Gastroesophageal sphincter (tissue), 4 donors: ENCODE data around the gene ZSCAN9. TPM values are rescaled to one million over a fixed set of nuclear protein-coding genes. Genes with fewer than 3 reads are reported as not detected.

ENCODE experiments used
- ATAC-seq: fragments of 150-250 bp; one replicate; pipeline ENCODE4 v1.9.1; 2016; ENCODE audit warnings: mild to moderate bottlenecking, moderate library complexity
- H3K27ac ChIP-seq, 4 donors: fragments of 200-600 bp; sonication (generic) in 3 of 4; 1 replicate in 3 of 4; 2 replicates in 1 of 4; pipeline ENCODE4 v1.5.1; 2016 to 2019
- H3K27me3 ChIP-seq: fragments of 200-600 bp; sonication (generic); one replicate; pipeline ENCODE4 v1.5.1; 2019
- H3K36me3 ChIP-seq, 2 donors: fragments of 200-600 bp; sonication (generic); one replicate each; pipeline ENCODE4 v1.5.1; 2019; ENCODE audit warnings: control low read depth in 1 of 2
- H3K4me1 ChIP-seq, 3 donors: fragments of 200-600 bp; sonication (generic); 1 replicate in 2 of 3; 2 replicates in 1 of 3; pipeline ENCODE4 v1.5.1; 2016 to 2019; ENCODE audit warnings: control low read depth in 2 of 3
- H3K4me3 ChIP-seq, 2 donors: fragments of 200-600 bp; sonication (generic); one replicate each; pipeline ENCODE4 v1.5.1; 2019; ENCODE audit warnings: mild to moderate bottlenecking in 1 of 2, moderate library complexity in 1 of 2
- H3K9me3 ChIP-seq, 3 donors: fragments of 200-600 bp; sonication (generic); one replicate each; pipeline ENCODE4 v1.5.1; 2017 to 2019; ENCODE audit warnings: control low read depth in 2 of 3
- EP300 ChIP-seq: sonication (generic); formaldehyde crosslinking; IDR thresholded peaks from one replicate; pipeline ENCODE4 v1.6.1; 2017; ENCODE audit warnings: antibody characterized with exemption, mild to moderate bottlenecking
- POLR2A ChIP-seq, 2 donors: fragments of 450-650 bp; IDR thresholded peaks; one replicate each; pipeline ENCODE4 v1.6.1; 2017; ENCODE audit warnings: antibody characterized with exemption in 2 of 2, mild to moderate bottlenecking in 2 of 2, moderate library complexity in 1 of 2
- POLR2AphosphoS5 ChIP-seq: sonication (generic); formaldehyde crosslinking; IDR thresholded peaks from one replicate; pipeline ENCODE4 v1.6.1; 2017; ENCODE audit warnings: antibody characterized with exemption
- WGBS, 2 donors: methylation state at CpG; one replicate each; pipeline ENCODE4 v1.1.5; 2018; ENCODE audit warnings: low coverage in 1 of 2; 5-methylcytosine and 5-hydroxymethylcytosine counted together
- total RNA-seq, 4 donors: library from RNA; depleted of rRNA; stranded (reverse); fragments of >200 nt; gene quantifications; one replicate each; pipeline ENCODE4 v1.1.0, GENCODE V29; 2016
- TF ChIP-seq, protein P1 (sequence below), 4 experiments: fragments of 200-600 bp in 2 of 4; fragments of 450-650 bp in 2 of 4; sonication (generic) in 1 of 4; IDR thresholded peaks; one replicate each; pipeline ENCODE4 v1.5.1; 2017 to 2019; ENCODE audit warnings: antibody characterized with exemption in 4 of 4, mild to moderate bottlenecking in 2 of 4, moderate library complexity in 2 of 4

The ZSCAN9 gene
- total RNA-seq, 4 donors from 2014 or later: 11.4 to 17.1 (median 12.9) TPM

GRCh38 chr6:28245206-28245941 is 20.3 kb downstream of the ZSCAN9 start:
- H3K4me1 ChIP-seq: peaks cover 0 to 4% (median 0%) of the 10 kb centered on the region in 3 donors
- no peak overlapping the region for H3K4me3 ChIP-seq
- ATAC-seq: no peak
- H3K27me3 ChIP-seq: no peaks in the 10 kb centered on the region
- WGBS, 2 donors: 85 to 87% methylated on average over 5 to 6 of the region's 6 CpGs
- TF ChIP-seq, protein P1, sequence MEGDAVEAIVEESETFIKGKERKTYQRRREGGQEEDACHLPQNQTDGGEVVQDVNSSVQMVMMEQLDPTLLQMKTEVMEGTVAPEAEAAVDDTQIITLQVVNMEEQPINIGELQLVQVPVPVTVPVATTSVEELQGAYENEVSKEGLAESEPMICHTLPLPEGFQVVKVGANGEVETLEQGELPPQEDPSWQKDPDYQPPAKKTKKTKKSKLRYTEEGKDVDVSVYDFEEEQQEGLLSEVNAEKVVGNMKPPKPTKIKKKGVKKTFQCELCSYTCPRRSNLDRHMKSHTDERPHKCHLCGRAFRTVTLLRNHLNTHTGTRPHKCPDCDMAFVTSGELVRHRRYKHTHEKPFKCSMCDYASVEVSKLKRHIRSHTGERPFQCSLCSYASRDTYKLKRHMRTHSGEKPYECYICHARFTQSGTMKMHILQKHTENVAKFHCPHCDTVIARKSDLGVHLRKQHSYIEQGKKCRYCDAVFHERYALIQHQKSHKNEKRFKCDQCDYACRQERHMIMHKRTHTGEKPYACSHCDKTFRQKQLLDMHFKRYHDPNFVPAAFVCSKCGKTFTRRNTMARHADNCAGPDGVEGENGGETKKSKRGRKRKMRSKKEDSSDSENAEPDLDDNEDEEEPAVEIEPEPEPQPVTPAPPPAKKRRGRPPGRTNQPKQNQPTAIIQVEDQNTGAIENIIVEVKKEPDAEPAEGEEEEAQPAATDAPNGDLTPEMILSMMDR (IDR thresholded peaks at IDR 0.05): no peak
- TF ChIP-seq EP300 (no peak), POLR2A (IDR thresholded peaks at IDR 0.05) (no peak), POLR2AphosphoS5 (no peak)
- H3K9me3 ChIP-seq: no peaks in the 10 kb centered on the region
- H3K36me3 ChIP-seq: peaks cover 0 to 57% of the 10 kb centered on the region in 2 donors
- H3K27ac ChIP-seq: no peak overlapping the region

GRCh38 chr6:28248916-28249315 is 23.8 kb downstream of the ZSCAN9 start:
- no peak overlapping the region for H3K4me3 ChIP-seq
- no peaks in the 10 kb centered on the region for H3K9me3 ChIP-seq
- H3K27ac ChIP-seq: no peak overlapping the region
- ATAC-seq: no peak
- WGBS, 2 donors: 46 to 64% methylated on average over 1 of the region's 1 CpG
- peaks cover 0 to 52% of the 10 kb centered on the region in 2 donors for H3K36me3 ChIP-seq
- H3K27me3 ChIP-seq: no peaks in the 10 kb centered on the region
- peaks cover 7 to 25% (median 13%) of the 10 kb centered on the region in 3 donors for H3K4me1 ChIP-seq
- TF ChIP-seq POLR2A (IDR thresholded peaks at IDR 0.05): no peak
- TF ChIP-seq EP300: no peak
- no peak for TF ChIP-seq POLR2AphosphoS5
- TF ChIP-seq, protein P1 (IDR thresholded peaks at IDR 0.05): no peak

DNA sequence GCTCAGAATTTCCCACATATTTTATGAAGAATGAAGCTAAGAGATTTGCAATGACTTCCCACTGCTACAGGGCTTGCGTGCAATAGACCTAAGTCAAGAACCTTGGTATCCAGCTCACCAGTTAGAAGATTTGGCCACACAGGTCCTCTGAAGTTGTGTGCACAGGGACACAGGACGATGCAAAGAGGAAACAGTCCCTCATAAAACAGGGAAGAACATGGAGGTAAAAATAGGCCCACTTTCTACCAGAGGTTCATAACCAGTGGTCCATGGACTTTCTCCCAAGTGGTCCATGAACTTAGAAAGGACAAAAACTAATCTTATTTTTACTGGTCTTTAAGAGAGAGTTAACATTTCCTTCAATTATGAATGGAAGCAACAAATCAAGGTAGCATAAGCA is 25.7 kb downstream of the ZSCAN9 start:
- H3K27me3 ChIP-seq: no peaks in the 10 kb centered on the region
- H3K4me3 ChIP-seq: peak overlapping the region in 1 of 2 donors; percentile 63
- peaks cover 0 to 34% of the 10 kb centered on the region in 2 donors for H3K36me3 ChIP-seq
- WGBS, 2 donors: 64 to 68% methylated on average over 2 of the region's 2 CpGs
- no peaks in the 10 kb centered on the region for H3K9me3 ChIP-seq
- TF ChIP-seq EP300 (no peak), POLR2A (IDR thresholded peaks at IDR 0.05) (no peak), POLR2AphosphoS5 (no peak)
- TF ChIP-seq, protein P1 (IDR thresholded peaks at IDR 0.05): no peak
- no peak for ATAC-seq
- peaks cover 7 to 25% (median 13%) of the 10 kb centered on the region in 3 donors for H3K4me1 ChIP-seq
- H3K27ac ChIP-seq: no peak overlapping the region

DNA sequence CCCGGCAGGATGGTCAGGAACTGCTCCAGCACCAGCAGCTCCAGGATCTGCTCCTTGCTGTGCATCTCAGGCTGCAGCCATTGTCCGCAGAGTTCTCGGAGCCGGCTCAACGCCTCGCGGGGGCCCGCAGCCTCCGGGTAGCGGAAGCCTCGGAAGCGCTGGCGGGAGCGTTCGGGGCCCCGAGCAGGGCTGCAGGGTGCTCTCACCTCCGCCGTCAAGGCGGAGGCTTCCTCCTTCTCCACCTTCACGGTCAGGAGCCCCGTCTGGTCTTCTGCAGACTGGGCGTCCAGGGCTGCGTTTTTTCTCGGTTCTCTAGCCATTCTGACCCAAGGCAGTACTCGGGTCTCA is 26.6 kb downstream of the ZSCAN9 start:
- no CpG with 5 or more reads among the region's 25 CpGs for WGBS, 2 donors
- ATAC-seq: peak; percentile 16
- H3K9me3 ChIP-seq: no peaks in the 10 kb centered on the region

More for the DNA sequence above, 26.6 kb downstream of the ZSCAN9 start:
- H3K36me3 ChIP-seq: peaks cover 0 to 25% of the 10 kb centered on the region in 2 donors
- H3K4me3 ChIP-seq: peak overlapping the region; percentile 46 to 63
- no peak for TF ChIP-seq POLR2AphosphoS5
- no peak for TF ChIP-seq EP300
- TF ChIP-seq, protein P1 (IDR thresholded peaks at IDR 0.05): no peak
- no peak for TF ChIP-seq POLR2A (IDR thresholded peaks at IDR 0.05)
- peaks cover 7 to 25% (median 13%) of the 10 kb centered on the region in 3 donors for H3K4me1 ChIP-seq
- peak overlapping the region in 3 of 4 donors; percentile 52 to 76 (median 67) for H3K27ac ChIP-seq
- no peaks in the 10 kb centered on the region for H3K27me3 ChIP-seq
